Body of pancreas (tissue), 4 donors: Measurements from ENCODE around the gene UBE2J1. TPM values are rescaled to one million over a fixed set of nuclear protein-coding genes. Genes with fewer than 3 reads are reported as not detected.

Source experiments
- ATAC-seq: fragments of 150-250 bp; one replicate; pipeline ENCODE4 v1.9.1; 2016
- DNase-seq, 4 donors: peaks; one replicate each; pipeline ENCODE4 v3.0.0-alpha.2; 2019
- H3K27ac ChIP-seq, 4 donors: fragments of 200-600 bp; sonication (generic); 1 replicate in 3 of 4; 2 replicates in 1 of 4; pipeline versions ENCODE4 v1.5.1 to v1.6.1; 2016 to 2019; ENCODE audit warnings: mild to moderate bottlenecking in 1 of 4, mixed read lengths in 1 of 4, moderate library complexity in 1 of 4
- H3K27me3 ChIP-seq, 2 donors: fragments of 200-600 bp; sonication (generic); one replicate each; pipeline ENCODE4 v1.6.0; 2016; ENCODE audit warnings: mild to moderate bottlenecking in 1 of 2
- H3K36me3 ChIP-seq, 2 donors: fragments of 200-600 bp; sonication (generic); replicated peaks in 1 of 2; 2 replicates each; pipeline ENCODE4 v1.5.1; 2016; ENCODE audit warnings: low read depth in 2 of 2; ENCODE audit not compliant: insufficient read depth in 1 of 2
- H3K4me1 ChIP-seq: fragments of 200-600 bp; sonication (generic); one replicate; pipeline ENCODE4 v1.6.0; 2016
- H3K4me3 ChIP-seq, 2 donors: fragments of 200-600 bp; sonication (generic); 1 replicate in 1 of 2; 2 replicates in 1 of 2; pipeline ENCODE4 v1.5.1; 2016 to 2019
- H3K9me3 ChIP-seq, 3 donors: fragments of 200-600 bp; sonication (generic); 1 replicate in 2 of 3; 2 replicates in 1 of 3; pipeline ENCODE4 v1.5.1; 2016
- POLR2A ChIP-seq, 3 donors: fragments of 450-650 bp; IDR thresholded peaks; one replicate each; pipeline ENCODE4 v1.6.1; 2016; ENCODE audit warnings: antibody characterized with exemption in 3 of 3, mild to moderate bottlenecking in 2 of 3
- WGBS, 2 donors: methylation state at CpG; one replicate each; pipeline ENCODE4 v1.1.5; 2017; 5-methylcytosine and 5-hydroxymethylcytosine counted together
- intact Hi-C: fragments of 100-400 bp; cut with DNase I; formaldehyde crosslinking; loops from one replicate; pipeline ENCODE4 v1.15.1; 2023
- total RNA-seq, 2 donors: library from RNA; depleted of rRNA; stranded (reverse); fragments of >200 nt; gene quantifications; one replicate each; pipeline ENCODE4 v1.1.0, GENCODE V29; 2016
- TF ChIP-seq, protein P1 (sequence below), 7 experiments: fragments of 450-650 bp in 4 of 7; fragments of 200-600 bp in 3 of 7; sonication (generic) in 3 of 7; IDR thresholded peaks; one replicate each; pipeline ENCODE4 v1.5.1; 2016 to 2019; ENCODE audit warnings: antibody characterized with exemption in 7 of 7

The UBE2J1 gene
- total RNA-seq, 2 donors from 2014 or later, result 23.4 to 27.8 TPM

DNA sequence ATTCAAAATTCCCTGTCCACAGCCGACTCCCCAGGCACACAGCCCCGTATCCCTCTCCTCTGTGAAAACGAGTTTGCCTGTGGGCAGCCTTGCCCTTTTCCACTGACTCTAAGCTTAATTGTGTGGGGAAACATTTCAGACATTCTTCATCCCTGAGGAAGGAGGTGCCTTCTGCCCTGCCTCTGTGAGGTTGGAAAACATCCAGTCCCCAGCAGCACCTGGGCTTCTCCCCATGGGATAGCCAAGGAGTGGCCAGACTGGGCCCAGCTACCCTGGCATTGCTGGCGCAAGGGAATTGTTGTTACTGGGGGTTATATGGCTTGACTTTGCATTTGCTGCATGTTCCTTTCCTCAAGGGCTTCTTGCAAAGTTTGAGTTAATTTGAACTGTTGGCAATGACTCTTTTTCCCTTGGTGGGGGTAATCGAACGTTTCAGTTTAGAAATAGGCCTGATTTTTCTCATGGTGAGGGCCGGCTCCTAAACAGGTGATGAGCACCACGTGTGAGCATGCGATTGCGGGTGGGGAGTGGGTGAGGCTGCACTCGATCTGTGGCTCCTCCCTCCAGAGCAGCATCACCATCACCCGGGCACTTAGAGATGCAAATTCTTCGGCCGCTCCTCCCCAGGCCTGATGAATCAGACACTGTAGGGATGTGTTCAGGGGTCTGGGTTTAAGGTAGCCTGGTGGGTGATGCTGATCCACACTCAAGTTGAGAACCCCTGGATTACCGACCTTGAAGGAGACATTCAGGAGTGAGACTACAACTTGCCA is 67.4 kb downstream of the UBE2J1 start:
- WGBS, 2 donors, result 76 to 80% methylated on average over 14 to 15 of the region's 15 CpGs
- TF ChIP-seq POLR2A (IDR thresholded peaks at IDR 0.05), result no peak
- TF ChIP-seq, protein P1, sequence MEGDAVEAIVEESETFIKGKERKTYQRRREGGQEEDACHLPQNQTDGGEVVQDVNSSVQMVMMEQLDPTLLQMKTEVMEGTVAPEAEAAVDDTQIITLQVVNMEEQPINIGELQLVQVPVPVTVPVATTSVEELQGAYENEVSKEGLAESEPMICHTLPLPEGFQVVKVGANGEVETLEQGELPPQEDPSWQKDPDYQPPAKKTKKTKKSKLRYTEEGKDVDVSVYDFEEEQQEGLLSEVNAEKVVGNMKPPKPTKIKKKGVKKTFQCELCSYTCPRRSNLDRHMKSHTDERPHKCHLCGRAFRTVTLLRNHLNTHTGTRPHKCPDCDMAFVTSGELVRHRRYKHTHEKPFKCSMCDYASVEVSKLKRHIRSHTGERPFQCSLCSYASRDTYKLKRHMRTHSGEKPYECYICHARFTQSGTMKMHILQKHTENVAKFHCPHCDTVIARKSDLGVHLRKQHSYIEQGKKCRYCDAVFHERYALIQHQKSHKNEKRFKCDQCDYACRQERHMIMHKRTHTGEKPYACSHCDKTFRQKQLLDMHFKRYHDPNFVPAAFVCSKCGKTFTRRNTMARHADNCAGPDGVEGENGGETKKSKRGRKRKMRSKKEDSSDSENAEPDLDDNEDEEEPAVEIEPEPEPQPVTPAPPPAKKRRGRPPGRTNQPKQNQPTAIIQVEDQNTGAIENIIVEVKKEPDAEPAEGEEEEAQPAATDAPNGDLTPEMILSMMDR (IDR thresholded peaks at IDR 0.05), result no peak
- intact Hi-C loops, result no loop called here
- Histone ChIP-seq H3K27me3 (no peaks in the 10 kb centered on the region), H3K27ac (no peak overlapping the region), H3K4me1 (no peaks in the 10 kb centered on the region), H3K4me3 (no peak overlapping the region), H3K36me3 (no peaks in the 10 kb centered on the region), H3K9me3 (no peaks in the 10 kb centered on the region)
- DNase-seq, result peak in 3 of 4 donors; percentile 25 to 77 (median 77)
- ATAC-seq, result no peak

DNA sequence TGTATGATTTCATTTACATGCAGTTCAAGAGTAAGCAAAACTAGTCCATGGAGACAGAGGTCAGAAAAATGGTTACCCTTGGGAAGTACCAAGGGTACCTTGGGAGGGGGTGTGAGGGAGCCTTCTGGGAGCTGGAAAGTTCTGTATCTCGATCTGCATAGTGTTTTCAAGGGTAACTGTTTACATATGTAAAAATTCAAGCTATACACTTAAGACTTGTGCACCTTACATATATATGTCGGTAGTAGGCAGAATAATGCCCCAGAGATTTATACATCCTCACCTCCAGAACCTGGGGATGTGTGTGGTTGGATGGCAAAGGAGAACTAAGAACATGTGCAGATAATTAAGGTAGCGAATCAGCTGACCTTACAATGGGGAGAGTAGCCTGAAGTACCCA is 68.4 kb downstream of the UBE2J1 start:
- intact Hi-C loops, result no loop called here
- DNase-seq (no peak), ATAC-seq (no peak)
- no peak overlapping the region for H3K4me3 ChIP-seq
- 86 to 94% methylated on average over 3 of the region's 3 CpGs for WGBS, 2 donors
- no peaks in the 10 kb centered on the region for H3K27me3 ChIP-seq
- no peaks in the 10 kb centered on the region for H3K36me3 ChIP-seq
- H3K9me3 ChIP-seq, result no peaks in the 10 kb centered on the region
- no peak overlapping the region for H3K27ac ChIP-seq
- no peaks in the 10 kb centered on the region for H3K4me1 ChIP-seq
- TF ChIP-seq POLR2A (IDR thresholded peaks at IDR 0.05), result no peak
- TF ChIP-seq, protein P1 (IDR thresholded peaks at IDR 0.05), result no peak

DNA sequence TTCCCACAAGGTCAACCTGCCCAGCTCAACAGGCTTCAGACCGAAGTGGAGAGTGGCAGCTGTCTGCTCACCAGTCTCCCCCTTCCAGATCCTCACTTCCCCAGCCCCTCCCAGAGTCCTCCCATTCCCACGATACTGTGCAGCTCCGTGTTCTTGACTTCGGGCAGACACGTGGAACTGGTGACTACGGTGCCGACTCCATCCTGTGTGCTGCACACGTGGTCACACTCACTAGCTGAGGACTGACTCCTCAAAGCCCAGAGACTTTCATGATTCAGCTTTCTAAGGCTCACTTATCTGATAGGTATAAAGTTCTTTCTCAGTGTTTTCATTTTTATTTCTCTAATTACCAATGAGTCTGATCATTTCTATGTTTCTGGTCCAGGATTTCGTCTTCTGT is 69.8 kb downstream of the UBE2J1 start:
- DNase-seq (no peak), ATAC-seq (no peak)
- WGBS, 2 donors, result 92 to 95% methylated on average over 8 to 9 of the region's 9 CpGs
- Histone ChIP-seq H3K27me3 (no peaks in the 10 kb centered on the region), H3K9me3 (no peaks in the 10 kb centered on the region), H3K4me1 (no peaks in the 10 kb centered on the region), H3K36me3 (no peaks in the 10 kb centered on the region), H3K4me3 (no peak overlapping the region), H3K27ac (no peak overlapping the region)
- no peak for TF ChIP-seq POLR2A (IDR thresholded peaks at IDR 0.05)
- TF ChIP-seq, protein P1 (IDR thresholded peaks at IDR 0.05), result no peak
- intact Hi-C loops, result no loop called here

DNA sequence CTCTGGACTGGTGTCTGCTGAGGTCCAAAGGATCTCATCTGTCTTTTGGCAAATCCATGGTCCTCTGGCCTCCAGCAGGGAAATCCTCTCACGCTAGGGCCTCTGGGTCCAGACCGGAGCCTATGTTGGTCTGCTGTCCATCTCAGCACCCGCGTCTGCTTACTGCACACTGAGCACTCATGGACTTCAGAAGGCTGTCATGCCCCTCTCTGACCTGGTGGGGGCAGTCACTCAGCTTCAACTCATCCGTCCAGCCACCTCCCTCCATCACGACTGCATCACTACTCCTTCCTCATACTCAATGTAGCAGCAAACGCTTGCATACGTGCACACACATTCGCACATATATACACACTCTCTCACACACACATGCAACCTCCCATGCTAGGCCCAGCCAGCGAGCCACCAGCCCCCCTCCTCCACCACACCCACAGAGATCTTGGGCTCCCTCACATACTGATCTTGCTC is 70.7 kb downstream of the UBE2J1 start:
- DNase-seq (peak in 2 of 4 donors; percentile 17 to 23), ATAC-seq (no peak)
- no peaks in the 10 kb centered on the region for H3K4me1 ChIP-seq
- no peaks in the 10 kb centered on the region for H3K9me3 ChIP-seq
- H3K36me3 ChIP-seq, result no peaks in the 10 kb centered on the region
- TF ChIP-seq, protein P1 (IDR thresholded peaks at IDR 0.05), result peak in 3 of 7 experiments; percentile 8 to 22 (median 21)
- no peak for TF ChIP-seq POLR2A (IDR thresholded peaks at IDR 0.05)
- H3K4me3 ChIP-seq, result no peak overlapping the region
- no peaks in the 10 kb centered on the region for H3K27me3 ChIP-seq
- 70 to 72% methylated on average over 10 of the region's 10 CpGs for WGBS, 2 donors
- intact Hi-C loops, result no loop called here
- no peak overlapping the region for H3K27ac ChIP-seq

DNA sequence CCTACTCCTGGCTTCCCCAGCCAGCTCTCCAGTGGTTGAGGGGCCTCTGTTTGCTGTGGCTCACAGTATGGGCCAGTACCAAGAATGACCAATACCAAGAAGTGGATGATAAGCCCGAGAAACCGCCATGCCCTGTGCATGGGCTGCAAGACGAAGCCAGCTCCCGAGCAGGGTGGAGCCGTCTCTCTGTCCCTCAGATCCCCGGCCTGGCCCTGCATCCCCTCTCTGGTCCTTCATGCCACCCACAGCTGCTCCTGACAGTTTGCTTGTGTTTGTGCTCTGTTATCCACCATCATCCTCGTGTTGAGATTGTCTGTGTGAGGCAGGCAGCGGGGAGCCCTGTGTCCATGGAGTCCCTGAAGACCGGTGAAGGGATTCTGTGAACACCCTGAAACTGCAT is 73.6 kb downstream of the UBE2J1 start:
- H3K4me1 ChIP-seq, result peaks cover 1% of the 10 kb centered on the region
- 88 to 92% methylated on average over 8 to 9 of the region's 9 CpGs for WGBS, 2 donors
- no peak overlapping the region for H3K4me3 ChIP-seq
- DNase-seq (no peak), ATAC-seq (no peak)
- H3K27me3 ChIP-seq, result no peaks in the 10 kb centered on the region
- H3K36me3 ChIP-seq, result no peaks in the 10 kb centered on the region
- TF ChIP-seq, protein P1 (IDR thresholded peaks at IDR 0.05), result no peak
- no peak for TF ChIP-seq POLR2A (IDR thresholded peaks at IDR 0.05)
- intact Hi-C loops, result no loop called here
- H3K9me3 ChIP-seq, result no peaks in the 10 kb centered on the region
- no peak overlapping the region for H3K27ac ChIP-seq
